HG02759 (cell line): ENCODE data around the gene SLC30A9.

Experiments
- ATAC-seq: cut with Tn5 transposase; IDR thresholded peaks from one replicate; pipeline ENCODE4 v1.9.1; 2021; ENCODE audit warnings: mild to moderate bottlenecking, moderate library complexity; ENCODE audit not compliant: unreplicated experiment

The SLC30A9 gene

DNA sequence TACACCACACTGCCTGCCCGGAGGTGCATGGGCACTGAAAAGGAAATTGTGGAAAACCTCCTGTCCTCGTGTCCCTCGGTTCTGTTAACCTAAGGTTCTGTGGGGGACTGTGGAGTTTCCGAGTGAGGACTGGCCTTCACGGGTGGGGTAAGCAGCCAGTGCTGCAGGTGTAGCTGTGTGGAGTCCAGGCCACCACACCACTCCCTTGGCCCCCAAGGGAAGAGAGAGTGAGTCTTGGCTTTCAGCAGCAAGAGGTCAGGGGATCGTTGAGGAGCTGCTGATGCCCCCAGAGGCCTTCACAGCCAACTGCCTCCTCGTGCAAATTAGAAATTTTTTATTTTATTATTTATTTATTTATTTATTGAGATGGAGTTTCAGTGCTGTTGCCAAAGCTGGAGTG is 141.8 kb downstream of the SLC30A9 start:
- no peak for ATAC-seq

DNA sequence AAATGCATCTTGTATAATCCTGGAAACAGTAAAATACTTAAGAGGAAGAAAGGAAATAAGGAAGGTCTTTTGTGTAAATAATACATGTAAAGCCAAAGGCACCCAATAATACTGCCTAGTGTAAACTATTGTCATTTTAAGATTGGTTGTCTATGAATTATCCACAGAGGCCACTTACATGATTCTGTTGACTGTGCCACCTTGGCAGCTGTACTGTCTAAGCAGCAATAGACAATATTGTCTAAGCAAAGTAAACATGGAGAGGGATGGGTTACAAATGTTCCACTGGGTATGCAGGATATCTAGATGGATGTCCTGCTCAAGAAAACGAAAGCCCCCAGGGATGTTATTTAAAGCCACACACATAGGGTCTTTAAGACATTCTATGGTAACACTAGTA is 142.7 kb downstream of the SLC30A9 start:
- ATAC-seq = no peak

GRCh38 chr4:42136371-42136770 is 146.0 kb downstream of the SLC30A9 start:
- no peak for ATAC-seq
